Measurements from ENCODE around the gene LRRN3. TPM values are rescaled to one million over a fixed set of nuclear protein-coding genes. Genes with fewer than 3 reads are reported as not detected.

Gene LRRN3
- total and polyA plus RNA-seq, 2 experiments from 2014 or later: 0.40 TPM; not detected in 1

GRCh38 chr7:111168182-111168581, 77.3 kb downstream of the LRRN3 start (continued):
- TF ChIP-seq CREB1 (CRISPR knock-in tag; IDR thresholded peaks at IDR 0.05; ENCODE audit: low read depth) (no peak), ZNF114 (CRISPR knock-in tag; IDR thresholded peaks at IDR 0.05) (no peak), ZNF331 (CRISPR knock-in tag; IDR thresholded peaks at IDR 0.05; ENCODE audit: low read depth) (no peak), ETS1 (IDR thresholded peaks at IDR 0.05) (no peak)

GRCh38 chr7:111172564-111173257, 81.8 kb downstream of the LRRN3 start:
- H3K27me3 Mint-ChIP-seq (ENCODE audit: insufficient read depth, low read depth, poor library complexity): no peaks in the 10 kb centered on the region
- no peak for DNase-seq (ENCODE audit: low spot score)
- H3K4me2 ChIP-seq: no peak overlapping the region
- TF ChIP-seq EZH2phosphoT487 (IDR thresholded peaks at IDR 0.05; ENCODE audit: unreplicated experiment) (no peak), JUNB (IDR thresholded peaks at IDR 0.05; ENCODE audit: unreplicated experiment) (no peak), POLR2AphosphoS5 (IDR thresholded peaks at IDR 0.05; ENCODE audit: low read depth) (no peak), ZNF331 (CRISPR knock-in tag; IDR thresholded peaks at IDR 0.05; ENCODE audit: low read depth) (no peak), REST (IDR thresholded peaks at IDR 0.05; ENCODE audit: unreplicated experiment) (no peak), ETS1 (IDR thresholded peaks at IDR 0.05) (no peak), ZNF462 (CRISPR knock-in tag; IDR thresholded peaks at IDR 0.05) (no peak), CREB1 (CRISPR knock-in tag; IDR thresholded peaks at IDR 0.05; ENCODE audit: low read depth) (no peak), EZH2 (IDR thresholded peaks at IDR 0.05; ENCODE audit: low read depth, unreplicated experiment) (no peak), NANOG (IDR thresholded peaks at IDR 0.05; ENCODE audit: borderline replicate concordance) (no peak), ZNF114 (CRISPR knock-in tag; IDR thresholded peaks at IDR 0.05) (no peak)

More at GRCh38 chr7:111172564-111173257, 81.8 kb downstream of the LRRN3 start:
- no peak for ATAC-seq
- Histone ChIP-seq H3K79me2 (replicated peaks; ENCODE audit: insufficient read depth) (no peaks in the 10 kb centered on the region), H3K4me1 (ENCODE audit: insufficient read depth) (peaks cover 4% of the 10 kb centered on the region; the same call in 1 of the 2 replicates), H3F3A (replicated peaks; ENCODE audit: low read depth) (no peaks in the 10 kb centered on the region), H3K27me3 (ENCODE audit: insufficient read depth) (no peaks in the 10 kb centered on the region), H3K27ac (ENCODE audit: low read depth) (no peak overlapping the region), H3K9me2 (ENCODE audit: insufficient read depth) (no peaks in the 10 kb centered on the region), H2AFZ (no peak overlapping the region), H3K4me3 (no peak overlapping the region), H3K36me3 (ENCODE audit: insufficient read depth) (no peaks in the 10 kb centered on the region), H4K20me1 (replicated peaks; ENCODE audit: insufficient read depth) (no peaks in the 10 kb centered on the region)
- no peak overlapping the region for H3K4me3 Mint-ChIP-seq
- no peak overlapping the region for H3K27ac Mint-ChIP-seq
- H3K36me3 Mint-ChIP-seq (ENCODE audit: low read depth): no peaks in the 10 kb centered on the region
- no peaks in the 10 kb centered on the region for H3K9me3 Mint-ChIP-seq
- no peaks in the 10 kb centered on the region for H3K4me1 Mint-ChIP-seq

All from GM23338 (cell line).